ENCODE results near the gene MCM3.

Gene MCM3

GRCh38 chr6:52253494-52253893 is 31.0 kb downstream of the MCM3 start:
- H3K79me2 ChIP-seq (ENCODE audit: control insufficient read depth, low read length) = no peaks in the 10 kb centered on the region
- no peaks in the 10 kb centered on the region for H3K9me2 ChIP-seq (replicated peaks; ENCODE audit: control insufficient read depth, low read length)
- no peak overlapping the region for H3K4me2 ChIP-seq (ENCODE audit: low read length)
- no peaks in the 10 kb centered on the region for H3K9me3 ChIP-seq (ENCODE audit: control insufficient read depth, insufficient read depth, low read length)
- no peaks in the 10 kb centered on the region for H4K20me1 ChIP-seq (ENCODE audit: control insufficient read depth, insufficient read depth, low read depth, low read length)
- no peak overlapping the region for H3K4me3 ChIP-seq (ENCODE audit: low read length)
- H3F3A ChIP-seq (ENCODE audit: control insufficient read depth, insufficient read depth) = peaks cover 2% of the 10 kb centered on the region; the same call in 1 of the 2 replicates
- H3K36me3 ChIP-seq (ENCODE audit: control insufficient read depth, low read length) = no peaks in the 10 kb centered on the region
- H3K27ac ChIP-seq (ENCODE audit: low read depth, low read length) = no peak overlapping the region
- H3K4me1 ChIP-seq (ENCODE audit: control insufficient read depth, low read length) = no peaks in the 10 kb centered on the region
- no peak for TF ChIP-seq EZH2phosphoT487 (IDR thresholded peaks at IDR 0.05; ENCODE audit: borderline replicate concordance, low read length)
- no peak for TF ChIP-seq CTCF (IDR thresholded peaks at IDR 0.05; ENCODE audit: low read depth, low read length, poor library complexity, severe bottlenecking)
- H3K27me3 ChIP-seq (ENCODE audit: control insufficient read depth, low read length) = peaks cover 32% of the 10 kb centered on the region

- Histone ChIP-seq H3K4me1 (ENCODE audit: control insufficient read depth, low read length) (no peaks in the 10 kb centered on the region), H3K27ac (ENCODE audit: low read depth, low read length) (no peak overlapping the region), H3K79me2 (ENCODE audit: control insufficient read depth, low read length) (no peaks in the 10 kb centered on the region), H3K36me3 (ENCODE audit: control insufficient read depth, low read length) (no peaks in the 10 kb centered on the region), H3K4me3 (ENCODE audit: low read length) (no peak overlapping the region), H4K20me1 (ENCODE audit: control insufficient read depth, insufficient read depth, low read depth, low read length) (no peaks in the 10 kb centered on the region), H3K4me2 (ENCODE audit: low read length) (no peak overlapping the region), H3K9me2 (replicated peaks; ENCODE audit: control insufficient read depth, low read length) (no peaks in the 10 kb centered on the region), H3K9me3 (ENCODE audit: control insufficient read depth, insufficient read depth, low read length) (no peaks in the 10 kb centered on the region), H3F3A (ENCODE audit: control insufficient read depth, insufficient read depth) (no peaks in the 10 kb centered on the region), H3K27me3 (ENCODE audit: control insufficient read depth, low read length) (peaks cover 35% of the 10 kb centered on the region)
- no peak for TF ChIP-seq EZH2phosphoT487 (IDR thresholded peaks at IDR 0.05; ENCODE audit: borderline replicate concordance, low read length)
- no peak for TF ChIP-seq CTCF (IDR thresholded peaks at IDR 0.05; ENCODE audit: low read depth, low read length, poor library complexity, severe bottlenecking)
Measured at GRCh38 chr6:52251113-52251512, 33.4 kb downstream of the MCM3 start.

GRCh38 chr6:52249078-52249477 is 35.5 kb downstream of the MCM3 start:
- H3K4me1 ChIP-seq (ENCODE audit: control insufficient read depth, low read length) = no peaks in the 10 kb centered on the region
- peaks cover 27% of the 10 kb centered on the region for H3K27me3 ChIP-seq (ENCODE audit: control insufficient read depth, low read length)
- no peaks in the 10 kb centered on the region for H3K9me3 ChIP-seq (ENCODE audit: control insufficient read depth, insufficient read depth, low read length)
- H3K4me2 ChIP-seq (ENCODE audit: low read length) = no peak overlapping the region
- H3K79me2 ChIP-seq (ENCODE audit: control insufficient read depth, low read length) = no peaks in the 10 kb centered on the region
- H3K36me3 ChIP-seq (ENCODE audit: control insufficient read depth, low read length) = no peaks in the 10 kb centered on the region
- H3K27ac ChIP-seq (ENCODE audit: low read depth, low read length) = no peak overlapping the region
- no peak for TF ChIP-seq EZH2phosphoT487 (IDR thresholded peaks at IDR 0.05; ENCODE audit: borderline replicate concordance, low read length)
- TF ChIP-seq CTCF (IDR thresholded peaks at IDR 0.05; ENCODE audit: low read depth, low read length, poor library complexity, severe bottlenecking) = no peak
- no peaks in the 10 kb centered on the region for H3F3A ChIP-seq (ENCODE audit: control insufficient read depth, insufficient read depth)
- H3K4me3 ChIP-seq (ENCODE audit: low read length) = no peak overlapping the region
- no peaks in the 10 kb centered on the region for H4K20me1 ChIP-seq (ENCODE audit: control insufficient read depth, insufficient read depth, low read depth, low read length)
- no peaks in the 10 kb centered on the region for H3K9me2 ChIP-seq (replicated peaks; ENCODE audit: control insufficient read depth, low read length)

GRCh38 chr6:52245425-52245824 is 39.1 kb downstream of the MCM3 start:
- H3K27ac ChIP-seq (ENCODE audit: low read depth, low read length) = no peak overlapping the region
- TF ChIP-seq CTCF (IDR thresholded peaks at IDR 0.05; ENCODE audit: low read depth, low read length, poor library complexity, severe bottlenecking) (no peak), EZH2phosphoT487 (IDR thresholded peaks at IDR 0.05; ENCODE audit: borderline replicate concordance, low read length) (no peak)
- no peaks in the 10 kb centered on the region for H3K4me1 ChIP-seq (ENCODE audit: control insufficient read depth, low read length)
- no peak overlapping the region for H3K4me3 ChIP-seq (ENCODE audit: low read length)
- H4K20me1 ChIP-seq (ENCODE audit: control insufficient read depth, insufficient read depth, low read depth, low read length) = no peaks in the 10 kb centered on the region
- H3F3A ChIP-seq (ENCODE audit: control insufficient read depth, insufficient read depth) = no peaks in the 10 kb centered on the region
- no peaks in the 10 kb centered on the region for H3K9me2 ChIP-seq (replicated peaks; ENCODE audit: control insufficient read depth, low read length)
- H3K36me3 ChIP-seq (ENCODE audit: control insufficient read depth, low read length) = no peaks in the 10 kb centered on the region
- H3K27me3 ChIP-seq (ENCODE audit: control insufficient read depth, low read length) = peaks cover 18% of the 10 kb centered on the region; the same call in 1 of the 2 replicates
- H3K9me3 ChIP-seq (ENCODE audit: control insufficient read depth, insufficient read depth, low read length) = no peaks in the 10 kb centered on the region
- no peak overlapping the region for H3K4me2 ChIP-seq (ENCODE audit: low read length)
- H3K79me2 ChIP-seq (ENCODE audit: control insufficient read depth, low read length) = no peaks in the 10 kb centered on the region

Measured in DOHH2 (cell line).